Mesothelial cell of epicardium (in vitro differentiated cells): ENCODE data around the gene UHRF1. TPM values are rescaled to one million over a fixed set of nuclear protein-coding genes. Genes with fewer than 3 reads are reported as not detected.
"Not testable (repeated sequence)": the region's sequence is repeated elsewhere in the genome, so short reads cannot be mapped to it uniquely, and the experiment has no call there.

Source experiments
- DNase-seq, 2 experiments: peaks; one replicate each; pipeline ENCODE4 v3.0.0; 2021; ENCODE audit warnings: low spot score in 2 of 2; ENCODE audit not compliant: unreplicated experiment in 2 of 2
- H3K27ac Mint-ChIP-seq: 2 replicates; pipeline ENCODE4 v1.8.0; 2021; ENCODE audit warnings: mixed read lengths
- H3K27me3 Mint-ChIP-seq: 2 replicates; pipeline ENCODE4 v1.8.0; 2021; ENCODE audit warnings: low read depth, mixed read lengths
- H3K36me3 Mint-ChIP-seq: 2 replicates; pipeline ENCODE4 v1.8.0; 2021; ENCODE audit warnings: mixed read lengths
- H3K4me1 Mint-ChIP-seq: 2 replicates; pipeline ENCODE4 v1.8.0; 2021; ENCODE audit warnings: mixed read lengths
- H3K4me3 Mint-ChIP-seq: 2 replicates; pipeline ENCODE4 v1.8.0; 2021; ENCODE audit warnings: mild to moderate bottlenecking, moderate library complexity, mixed read lengths
- H3K9me3 Mint-ChIP-seq: 2 replicates; pipeline ENCODE4 v1.8.0; 2021; ENCODE audit warnings: mixed read lengths
- CTCF ChIP-seq: fragments of 200-600 bp; sonication (generic); IDR thresholded peaks from one replicate; pipeline ENCODE4 v1.5.0; 2021; ENCODE audit warnings: antibody characterized with exemption; ENCODE audit not compliant: unreplicated experiment
- total RNA-seq: library from RNA; stranded (reverse); gene quantifications from 3 replicates; pipeline ENCODE4 v1.2.1, GENCODE V29; 2021

The UHRF1 gene
- total RNA-seq, 1 donor from 2014 or later = 28.9 TPM

- no peak for DNase-seq
- no peak for TF ChIP-seq CTCF
- Mint-ChIP-seq H3K27ac (no peak overlapping the region), H3K27me3 (no peaks in the 10 kb centered on the region), H3K9me3 (no peaks in the 10 kb centered on the region), H3K4me1 (no peaks in the 10 kb centered on the region), H3K36me3 (peaks cover 34% of the 10 kb centered on the region), H3K4me3 (no peak overlapping the region)
These were observed 24.2 kb downstream of the UHRF1 start for GRCh38 chr19:4933528-4933927.

GRCh38 chr19:4935444-4935843 is 26.1 kb downstream of the UHRF1 start:
- H3K27me3 Mint-ChIP-seq = no peaks in the 10 kb centered on the region
- no peak overlapping the region for H3K4me3 Mint-ChIP-seq
- no peaks in the 10 kb centered on the region for H3K9me3 Mint-ChIP-seq
- no peaks in the 10 kb centered on the region for H3K4me1 Mint-ChIP-seq
- DNase-seq = no peak
- peaks cover 37% of the 10 kb centered on the region for H3K36me3 Mint-ChIP-seq
- H3K27ac Mint-ChIP-seq = no peak overlapping the region
- TF ChIP-seq CTCF = no peak

- no peaks in the 10 kb centered on the region for H3K27me3 Mint-ChIP-seq
- peaks cover 34% of the 10 kb centered on the region for H3K36me3 Mint-ChIP-seq
- no peak overlapping the region for H3K4me3 Mint-ChIP-seq
- H3K4me1 Mint-ChIP-seq = no peaks in the 10 kb centered on the region
- H3K9me3 Mint-ChIP-seq = no peaks in the 10 kb centered on the region
- DNase-seq = no peak
- TF ChIP-seq CTCF = no peak
- H3K27ac Mint-ChIP-seq = no peak overlapping the region
These were observed 27.8 kb downstream of the UHRF1 start for GRCh38 chr19:4937060-4937459.

- not testable (repeated sequence) for H3K4me3 Mint-ChIP-seq, H3K9me3 Mint-ChIP-seq, H3K27ac Mint-ChIP-seq, DNase-seq, H3K4me1 Mint-ChIP-seq, H3K27me3 Mint-ChIP-seq
- H3K36me3 Mint-ChIP-seq = peaks cover 27% of the 10 kb centered on the region
These were observed 29.2 kb downstream of the UHRF1 start for GRCh38 chr19:4938461-4938860.

GRCh38 chr19:4939466-4939865 is 30.2 kb downstream of the UHRF1 start:
- no peak for TF ChIP-seq CTCF
- no peaks in the 10 kb centered on the region for H3K9me3 Mint-ChIP-seq
- no peak overlapping the region for H3K27ac Mint-ChIP-seq
- no peaks in the 10 kb centered on the region for H3K4me1 Mint-ChIP-seq
- H3K27me3 Mint-ChIP-seq = no peaks in the 10 kb centered on the region
- H3K4me3 Mint-ChIP-seq = no peak overlapping the region
- no peak for DNase-seq
- H3K36me3 Mint-ChIP-seq = peaks cover 26% of the 10 kb centered on the region

GRCh38 chr19:4941638-4942169 is 32.4 kb downstream of the UHRF1 start:
- not testable (repeated sequence) for H3K4me3 Mint-ChIP-seq, H3K27ac Mint-ChIP-seq, H3K9me3 Mint-ChIP-seq, H3K4me1 Mint-ChIP-seq, H3K27me3 Mint-ChIP-seq, DNase-seq
- H3K36me3 Mint-ChIP-seq = peaks cover 24% of the 10 kb centered on the region

- H3K4me3 Mint-ChIP-seq, H3K27ac Mint-ChIP-seq, H3K9me3 Mint-ChIP-seq, H3K27me3 Mint-ChIP-seq, H3K4me1 Mint-ChIP-seq, DNase-seq: not testable (repeated sequence)
- H3K36me3 Mint-ChIP-seq = peaks cover 33% of the 10 kb centered on the region
These were observed 41.3 kb downstream of the UHRF1 start for GRCh38 chr19:4950650-4951049.
